Measurements from ENCODE around the gene NPFFR1.
"Not testable (repeated sequence)": the region's sequence is repeated elsewhere in the genome, so short reads cannot be mapped to it uniquely, and the experiment has no call there.

The NPFFR1 gene

DNA sequence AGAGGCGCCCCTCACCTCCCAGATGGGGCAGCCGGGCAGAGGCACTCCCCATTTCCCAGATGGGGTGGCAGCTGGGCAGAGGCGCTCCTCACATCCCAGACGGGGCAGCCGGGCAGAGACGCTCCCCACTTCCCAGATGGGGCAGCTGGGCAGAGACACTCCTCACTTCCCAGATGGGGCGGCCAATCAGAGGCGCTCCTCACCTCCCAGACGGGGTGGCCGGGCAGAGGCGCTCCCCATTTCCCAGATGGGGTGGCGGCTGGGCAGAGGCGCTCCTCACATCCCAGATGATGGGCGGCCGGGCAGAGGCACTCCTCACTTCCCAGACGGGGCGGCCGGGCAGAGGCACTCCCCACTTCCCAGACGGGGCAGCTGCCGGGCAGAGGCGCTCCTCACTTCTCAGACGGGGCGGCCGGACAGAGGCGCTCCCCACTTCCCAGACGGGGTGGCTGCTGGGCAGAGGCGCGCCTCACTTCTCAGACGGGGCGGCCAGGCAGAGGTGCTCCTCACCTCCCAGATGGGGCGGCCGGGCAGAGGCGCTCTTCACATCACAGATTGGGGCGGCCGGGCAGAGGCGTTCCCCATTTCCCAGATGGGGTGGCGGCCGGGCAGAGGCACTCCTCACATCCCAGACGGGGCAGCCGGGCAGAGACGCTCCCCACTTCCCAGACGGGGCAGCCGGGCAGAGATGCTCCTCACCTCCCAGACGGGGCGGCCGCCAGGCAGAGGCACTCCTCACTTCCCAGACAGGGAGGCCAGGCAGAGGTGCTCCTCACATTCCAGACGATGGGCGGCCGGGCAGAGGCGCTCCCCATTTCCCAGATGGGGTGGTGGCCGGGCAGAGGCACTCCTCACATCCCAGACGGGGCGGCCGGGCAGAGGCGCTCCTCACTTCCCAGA lies 44.5 kb downstream of the NPFFR1 start:
- DNase-seq; in situ Hi-C loops (cut with HindIII; ENCODE audit: low pct_ligation_motif_present, low pct_unique_long_range_greater_than_20kb, low sequenced_read_pairs): not testable (repeated sequence)

DNA sequence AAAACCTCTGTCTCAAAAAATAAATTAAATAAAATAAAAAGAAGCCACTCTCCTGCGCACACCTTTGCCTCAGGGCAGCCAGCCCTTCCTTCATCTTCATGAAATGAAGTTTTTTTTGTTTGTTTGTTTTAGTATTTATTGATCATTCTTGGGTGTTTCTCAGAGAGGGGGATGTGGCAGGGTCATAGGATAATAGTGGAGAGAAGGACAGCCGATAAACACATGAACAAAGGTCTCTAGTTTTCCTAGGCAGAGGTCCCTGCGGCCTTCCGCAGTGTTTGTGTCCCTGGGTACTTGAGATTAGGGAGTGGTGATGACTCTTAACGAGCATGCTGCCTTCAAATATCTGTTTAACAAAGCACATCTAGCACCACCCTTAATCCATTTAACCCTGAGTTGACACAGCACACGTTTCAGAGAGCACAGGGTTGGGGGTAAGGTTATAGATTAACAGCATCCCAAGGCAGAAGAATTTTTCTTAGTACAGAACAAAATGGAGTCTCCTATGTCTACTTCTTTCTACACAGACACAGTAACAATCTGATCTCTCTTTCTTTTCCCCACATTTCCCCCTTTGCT lies 45.8 kb downstream of the NPFFR1 start:
- DNase-seq; in situ Hi-C loops (cut with HindIII; ENCODE audit: low pct_ligation_motif_present, low pct_unique_long_range_greater_than_20kb, low sequenced_read_pairs): not testable (repeated sequence)

DNA sequence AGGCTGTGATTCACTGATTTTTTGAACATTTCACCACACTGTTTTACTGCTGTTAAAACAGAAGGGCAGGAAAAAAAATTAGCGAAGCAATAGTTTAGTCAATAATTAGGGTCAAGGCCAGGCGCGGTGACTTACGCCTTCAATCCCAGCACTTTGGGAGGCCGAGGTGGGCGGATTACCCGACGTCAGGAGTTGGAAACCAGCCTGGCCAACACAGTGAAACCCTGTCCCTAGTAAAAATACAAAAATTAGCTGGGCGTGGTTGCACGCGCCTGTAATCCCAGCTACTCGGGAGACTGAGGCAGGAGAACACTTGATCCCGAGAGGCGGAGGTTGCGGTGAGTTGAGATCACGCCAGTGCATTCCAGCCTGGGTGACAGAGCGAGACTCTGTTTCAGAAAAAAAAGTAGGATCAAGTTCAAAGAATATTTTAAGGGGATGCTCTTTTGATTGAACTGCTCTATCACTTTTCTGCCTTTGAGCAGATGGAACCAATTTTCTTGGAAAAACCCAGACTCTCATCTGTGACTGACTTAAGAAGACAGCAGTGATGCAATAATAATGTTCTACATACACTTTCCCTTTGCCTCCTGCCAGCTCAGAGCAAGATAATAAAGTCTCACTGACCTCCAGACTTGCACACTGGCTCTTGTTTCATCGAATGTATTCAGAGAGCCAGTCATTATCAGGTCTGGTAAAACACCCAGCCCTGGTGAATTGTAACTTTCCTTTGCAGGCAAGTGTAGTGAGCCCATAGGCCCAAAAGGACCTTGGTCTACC lies 48.9 kb downstream of the NPFFR1 start:
- no peak for DNase-seq
- in situ Hi-C loops (cut with HindIII; ENCODE audit: low pct_ligation_motif_present, low pct_unique_long_range_greater_than_20kb, low sequenced_read_pairs) = no loop called here

- in situ Hi-C loops (cut with HindIII; ENCODE audit: low pct_ligation_motif_present, low pct_unique_long_range_greater_than_20kb, low sequenced_read_pairs) = no loop called here
- no peak for DNase-seq
Measured at GRCh38 chr10:70233939-70234300, 49.9 kb downstream of the NPFFR1 start.

GRCh38 chr10:70233109-70233938 lies 50.5 kb downstream of the NPFFR1 start, which contains the start of gene PPA1:
TSS of gene PPA1 (minus strand) at chr10:70233429. CDS start at chr10:70233327, 102 bp downstream.
- DNase-seq = peak; percentile 98
- in situ Hi-C loops (cut with HindIII; ENCODE audit: low pct_ligation_motif_present, low pct_unique_long_range_greater_than_20kb, low sequenced_read_pairs) = no loop called here

- no peak for DNase-seq
- in situ Hi-C loops (cut with HindIII; ENCODE audit: low pct_ligation_motif_present, low pct_unique_long_range_greater_than_20kb, low sequenced_read_pairs) = no loop called here
Measured at GRCh38 chr10:70232859-70233108, 51.0 kb downstream of the NPFFR1 start.

GRCh38 chr10:70232155-70232858 lies 51.5 kb downstream of the NPFFR1 start:
- in situ Hi-C loops (cut with HindIII; ENCODE audit: low pct_ligation_motif_present, low pct_unique_long_range_greater_than_20kb, low sequenced_read_pairs) = no loop called here

GRCh38 chr10:70228491-70228890 lies 55.3 kb downstream of the NPFFR1 start:
- in situ Hi-C loops (cut with HindIII; ENCODE audit: low pct_ligation_motif_present, low pct_unique_long_range_greater_than_20kb, low sequenced_read_pairs) = no loop called here
- DNase-seq = no peak

More at GRCh38 chr10:70232155-70232858, 51.5 kb downstream of the NPFFR1 start:
- peak; percentile 76 for DNase-seq

DNA sequence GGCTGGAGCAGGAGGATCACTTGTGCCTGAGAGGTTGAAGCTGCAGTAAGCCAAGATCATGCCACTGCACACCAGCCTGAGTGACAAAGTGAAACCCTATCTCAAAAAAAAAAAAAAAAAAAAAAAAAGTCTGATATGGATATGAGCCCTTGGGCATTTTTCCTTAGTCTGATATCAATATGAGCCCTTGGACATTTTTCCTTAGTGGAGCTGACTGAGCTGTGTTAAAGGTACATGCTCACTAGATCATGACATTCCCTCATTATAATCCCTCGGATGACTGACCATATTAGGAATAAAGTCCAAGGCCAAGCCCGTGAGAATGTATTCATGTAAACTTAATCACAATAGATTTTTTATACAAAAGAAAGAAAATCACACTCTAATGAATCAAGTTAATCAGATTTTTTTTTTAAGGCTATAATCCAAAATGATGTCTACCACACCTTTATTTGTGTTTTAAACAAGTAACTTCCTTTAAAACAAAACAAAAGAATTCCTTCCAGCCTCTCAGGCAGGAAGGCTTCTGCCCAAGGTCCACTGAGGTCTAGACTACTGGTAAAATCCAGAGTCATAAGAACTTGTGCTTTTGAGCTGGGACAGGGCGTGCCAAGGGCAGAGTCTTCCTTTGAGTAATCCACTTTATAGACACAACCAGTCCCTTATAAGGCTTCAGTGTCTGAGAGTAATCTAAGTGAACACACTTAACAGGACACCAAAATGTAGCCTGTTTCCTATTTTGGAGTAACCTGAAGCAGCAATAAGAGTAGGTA lies 56.1 kb downstream of the NPFFR1 start:
- in situ Hi-C loops (cut with HindIII; ENCODE audit: low pct_ligation_motif_present, low pct_unique_long_range_greater_than_20kb, low sequenced_read_pairs) = no loop called here
- no peak for DNase-seq

DNA sequence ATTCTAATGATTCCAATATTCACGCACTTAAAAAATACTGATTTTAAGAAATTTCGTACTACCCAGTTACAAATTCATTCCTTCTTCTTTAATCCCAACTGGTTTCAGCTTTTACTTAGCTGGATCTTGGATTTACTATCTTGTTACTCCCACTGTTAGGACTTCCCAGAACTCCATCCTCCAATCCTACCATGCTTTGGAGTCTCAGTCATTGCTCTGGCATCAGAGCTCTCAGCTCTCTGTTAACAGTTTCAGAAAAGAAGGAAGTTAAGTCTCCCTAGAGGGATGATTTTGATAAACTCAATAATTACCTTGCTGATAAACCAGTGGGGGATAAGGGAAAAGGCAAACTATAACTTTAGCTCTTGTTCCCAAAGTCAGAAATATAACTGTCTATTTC lies 60.1 kb downstream of the NPFFR1 start:
- DNase-seq = no peak
- in situ Hi-C loops (cut with HindIII; ENCODE audit: low pct_ligation_motif_present, low pct_unique_long_range_greater_than_20kb, low sequenced_read_pairs) = no loop called here

DNA sequence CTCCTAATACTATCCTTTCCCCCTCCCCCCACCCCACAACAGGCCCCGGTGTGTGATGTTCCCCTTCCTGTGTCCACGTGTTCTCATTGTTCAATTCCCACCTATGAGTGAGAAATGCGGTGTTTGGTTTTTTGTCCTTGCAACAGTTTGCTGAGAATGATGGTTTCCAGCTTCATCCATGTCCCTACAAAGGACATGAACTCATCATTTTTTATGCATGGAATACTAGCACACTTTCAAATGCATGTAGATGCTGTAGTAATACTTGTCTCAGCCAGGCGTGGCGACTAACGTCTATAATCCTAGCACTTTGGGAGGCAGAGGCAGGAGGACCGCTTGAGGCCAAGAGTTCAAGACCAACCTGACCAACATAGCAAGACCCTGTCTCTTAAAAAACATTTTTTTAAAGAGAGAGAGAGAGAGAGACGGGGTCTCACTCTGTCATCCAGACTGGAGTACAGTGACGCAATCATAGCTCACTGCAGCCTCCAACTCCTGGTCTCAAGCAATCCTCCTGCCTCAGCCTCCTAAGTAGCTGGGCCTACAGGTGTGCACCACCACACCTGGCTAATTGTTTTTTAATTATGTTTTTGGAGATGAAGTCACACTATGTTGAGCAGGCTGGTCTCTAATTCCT lies 60.9 kb downstream of the NPFFR1 start:
- DNase-seq; in situ Hi-C loops (cut with HindIII; ENCODE audit: low pct_ligation_motif_present, low pct_unique_long_range_greater_than_20kb, low sequenced_read_pairs): not testable (repeated sequence)

DNA sequence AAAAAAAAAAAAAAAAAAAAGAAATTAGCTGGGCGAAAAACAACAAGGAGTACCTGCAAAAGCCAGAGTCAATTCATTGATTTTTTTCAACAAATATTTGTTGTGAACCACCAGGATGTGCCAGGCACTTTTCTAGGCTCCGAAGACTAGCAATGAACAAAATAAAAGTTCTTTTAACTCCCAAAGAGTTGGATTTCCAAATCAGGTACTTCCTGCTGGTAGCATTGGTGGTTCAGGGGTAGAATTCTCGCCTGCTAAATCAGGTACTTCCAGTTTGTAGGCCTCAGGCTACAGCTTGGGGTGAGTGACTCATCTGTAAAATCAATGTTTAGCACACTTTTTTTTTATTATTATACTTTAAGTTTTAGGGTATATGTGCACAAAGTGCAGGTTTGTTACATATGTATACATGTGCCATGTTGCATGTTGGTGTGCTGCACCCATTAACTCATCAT lies 61.4 kb downstream of the NPFFR1 start:
- no peak for DNase-seq
- in situ Hi-C loops (cut with HindIII; ENCODE audit: low pct_ligation_motif_present, low pct_unique_long_range_greater_than_20kb, low sequenced_read_pairs) = no loop called here

DNA sequence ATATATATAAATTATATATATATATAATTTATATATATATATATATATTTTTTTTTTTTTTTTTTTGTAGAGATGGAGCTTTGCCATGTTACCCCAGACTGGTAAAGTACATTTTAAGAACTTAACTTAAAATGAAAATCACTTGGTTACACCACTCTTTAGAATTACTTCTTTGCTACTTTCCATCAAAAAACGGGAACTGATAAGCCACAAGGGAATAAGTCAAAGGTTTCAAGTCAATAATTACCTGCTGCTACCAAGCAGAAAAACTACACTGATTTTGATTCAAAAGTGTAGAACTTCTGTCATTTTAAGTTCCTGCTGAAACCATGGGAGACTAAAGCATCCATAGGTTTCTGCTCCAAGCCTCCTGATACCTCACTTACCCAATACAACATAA lies 62.8 kb downstream of the NPFFR1 start:
- DNase-seq = no peak
- in situ Hi-C loops (cut with HindIII; ENCODE audit: low pct_ligation_motif_present, low pct_unique_long_range_greater_than_20kb, low sequenced_read_pairs) = no loop called here

DNA sequence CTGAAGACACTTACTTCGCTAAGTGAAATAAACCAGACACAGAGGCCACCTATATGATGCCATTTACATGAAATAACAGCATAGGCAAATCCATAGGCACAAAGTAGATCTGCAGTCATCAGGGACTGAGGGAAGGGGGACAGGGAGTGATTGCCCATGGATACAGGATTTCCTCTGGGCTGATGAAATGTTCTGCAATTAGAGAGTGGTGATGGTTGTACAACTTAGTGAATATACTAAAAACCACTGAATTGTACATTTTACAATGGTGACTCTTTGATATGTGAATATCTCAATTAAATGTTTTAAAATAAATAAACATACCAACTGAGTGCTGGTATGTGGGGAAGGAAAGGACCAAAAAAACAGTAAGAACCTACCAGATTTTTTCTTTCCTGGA lies 70.9 kb downstream of the NPFFR1 start:
- in situ Hi-C loops (cut with HindIII; ENCODE audit: low pct_ligation_motif_present, low pct_unique_long_range_greater_than_20kb, low sequenced_read_pairs) = no loop called here
- no peak for DNase-seq

- in situ Hi-C loops (cut with HindIII; ENCODE audit: low pct_ligation_motif_present, low pct_unique_long_range_greater_than_20kb, low sequenced_read_pairs) = no loop called here
Measured at GRCh38 chr10:70212277-70212676, 71.5 kb downstream of the NPFFR1 start.

DNA sequence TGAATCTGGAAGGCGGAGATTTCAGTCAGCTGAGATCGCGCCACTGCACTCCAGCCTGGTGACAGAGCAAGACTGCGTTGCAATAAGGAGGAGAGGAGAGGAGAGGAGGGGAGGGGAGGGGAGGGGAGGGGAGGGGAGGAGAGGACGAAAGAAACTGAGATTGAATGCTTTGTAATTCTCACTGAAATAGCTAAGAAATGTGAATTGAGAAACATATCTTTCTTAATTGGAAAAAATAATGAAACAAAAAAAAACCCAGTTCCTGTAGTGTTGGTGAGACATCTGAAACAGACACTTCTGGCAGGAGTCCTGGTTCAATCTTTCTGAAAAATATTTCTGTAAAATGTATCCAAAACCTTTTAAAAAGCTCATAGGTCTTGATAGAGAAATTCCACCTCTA lies 77.0 kb downstream of the NPFFR1 start:
- in situ Hi-C loops (cut with HindIII; ENCODE audit: low pct_ligation_motif_present, low pct_unique_long_range_greater_than_20kb, low sequenced_read_pairs) = no loop called here
- DNase-seq = no peak

More at GRCh38 chr10:70212277-70212676, 71.5 kb downstream of the NPFFR1 start:
- no peak for DNase-seq

DNA sequence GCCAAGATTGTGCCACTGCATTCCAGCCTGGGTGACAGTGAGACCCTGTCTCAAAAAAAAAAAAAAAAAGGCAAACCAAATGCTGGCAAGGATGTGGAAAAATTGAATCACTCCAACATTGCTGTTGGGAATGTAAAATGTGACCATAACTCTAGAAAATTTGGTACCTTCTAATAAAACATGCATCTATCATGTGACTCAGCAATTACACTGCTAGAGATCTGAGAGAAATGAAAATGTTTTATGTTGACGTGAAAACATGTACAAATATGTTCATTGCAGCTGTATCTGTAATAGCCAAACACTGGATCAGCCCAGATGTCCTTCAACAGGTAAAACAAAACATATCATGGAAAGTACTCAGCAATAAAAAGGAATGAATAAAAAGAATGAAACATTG lies 82.7 kb downstream of the NPFFR1 start:
- in situ Hi-C loops (cut with HindIII; ENCODE audit: low pct_ligation_motif_present, low pct_unique_long_range_greater_than_20kb, low sequenced_read_pairs) = no loop called here
- no peak for DNase-seq

Measured in ACHN (cell line).